ENCODE measurements around the gene EIF4E2.

Gene EIF4E2

GRCh38 chr2:232504438-232504837 is 46.1 kb upstream of the EIF4E2 start:
- Histone ChIP-seq H3K27ac (ENCODE audit: low read length) (no peak overlapping the region), H4K20me1 (ENCODE audit: insufficient read depth, low read length) (no peaks in the 10 kb centered on the region; the same call in 1 of the 2 replicates), H3K4me1 (ENCODE audit: insufficient read depth, low read length) (no peaks in the 10 kb centered on the region), H3K27me3 (ENCODE audit: insufficient read depth, low read length, poor library complexity) (peaks cover 18% of the 10 kb centered on the region), H3K36me3 (ENCODE audit: insufficient read depth, low read length) (no peaks in the 10 kb centered on the region), H3K9ac (ENCODE audit: low read depth, low read length) (no peak overlapping the region), H3K9me3 (ENCODE audit: insufficient read depth, low read length, severe bottlenecking) (no peaks in the 10 kb centered on the region), H3K4me2 (ENCODE audit: insufficient read depth, low read length) (no peak overlapping the region), H2AFZ (ENCODE audit: low read depth, low read length) (no peak overlapping the region), H3K4me3 (ENCODE audit: low read depth in 1 of 2, low read length in 2 of 2) (no peak overlapping the region), H3K79me2 (ENCODE audit: insufficient read depth, low read length) (no peaks in the 10 kb centered on the region)
- no peak for DNase-seq
- TF ChIP-seq CTCF (IDR thresholded peaks at IDR 0.05; ENCODE audit: borderline replicate concordance, extremely low read depth, low read length, poor library complexity, severe bottlenecking) (no peak), EZH2 (IDR thresholded peaks at IDR 0.05; ENCODE audit: borderline replicate concordance, low read depth, low read length, severe bottlenecking) (no peak)
- ATAC-seq (ENCODE audit: insufficient read depth, low read depth), result no peak

GRCh38 chr2:232505856-232506255 is 44.6 kb upstream of the EIF4E2 start:
- no peak for ATAC-seq (ENCODE audit: insufficient read depth, low read depth)
- no peak overlapping the region for H3K4me3 ChIP-seq (ENCODE audit: low read depth in 1 of 2, low read length in 2 of 2)
- H3K9me3 ChIP-seq (ENCODE audit: insufficient read depth, low read length, severe bottlenecking), result no peaks in the 10 kb centered on the region
- no peaks in the 10 kb centered on the region for H3K36me3 ChIP-seq (ENCODE audit: insufficient read depth, low read length)
- H3K27ac ChIP-seq (ENCODE audit: low read length), result no peak overlapping the region
- no peak overlapping the region for H3K4me2 ChIP-seq (ENCODE audit: insufficient read depth, low read length)
- H3K79me2 ChIP-seq (ENCODE audit: insufficient read depth, low read length), result no peaks in the 10 kb centered on the region
- H3K9ac ChIP-seq (ENCODE audit: low read depth, low read length), result no peak overlapping the region
- no peaks in the 10 kb centered on the region for H3K4me1 ChIP-seq (ENCODE audit: insufficient read depth, low read length)
- TF ChIP-seq EZH2 (IDR thresholded peaks at IDR 0.05; ENCODE audit: borderline replicate concordance, low read depth, low read length, severe bottlenecking), result no peak
- no peak for DNase-seq
- no peaks in the 10 kb centered on the region; the same call in 1 of the 2 replicates for H4K20me1 ChIP-seq (ENCODE audit: insufficient read depth, low read length)
- H2AFZ ChIP-seq (ENCODE audit: low read depth, low read length), result no peak overlapping the region
- H3K27me3 ChIP-seq (ENCODE audit: insufficient read depth, low read length, poor library complexity), result peaks cover 18% of the 10 kb centered on the region

- Histone ChIP-seq H2AFZ (ENCODE audit: low read depth, low read length) (no peak overlapping the region), H3K4me3 (ENCODE audit: low read depth in 1 of 2, low read length in 2 of 2) (no peak overlapping the region), H3K27ac (ENCODE audit: low read length) (no peak overlapping the region), H4K20me1 (ENCODE audit: insufficient read depth, low read length) (no peaks in the 10 kb centered on the region; the same call in 1 of the 2 replicates), H3K36me3 (ENCODE audit: insufficient read depth, low read length) (no peaks in the 10 kb centered on the region), H3K27me3 (ENCODE audit: insufficient read depth, low read length, poor library complexity) (peaks cover 18% of the 10 kb centered on the region), H3K9me3 (ENCODE audit: insufficient read depth, low read length, severe bottlenecking) (no peaks in the 10 kb centered on the region), H3K4me2 (ENCODE audit: insufficient read depth, low read length) (no peak overlapping the region), H3K9ac (ENCODE audit: low read depth, low read length) (no peak overlapping the region), H3K79me2 (ENCODE audit: insufficient read depth, low read length) (no peaks in the 10 kb centered on the region), H3K4me1 (ENCODE audit: insufficient read depth, low read length) (no peaks in the 10 kb centered on the region)
- DNase-seq (no peak), ATAC-seq (ENCODE audit: insufficient read depth, low read depth) (no peak)
- no peak for TF ChIP-seq EZH2 (IDR thresholded peaks at IDR 0.05; ENCODE audit: borderline replicate concordance, low read depth, low read length, severe bottlenecking)
- no peak for TF ChIP-seq CTCF (IDR thresholded peaks at IDR 0.05; ENCODE audit: borderline replicate concordance, extremely low read depth, low read length, poor library complexity, severe bottlenecking)
These were observed 43.8 kb upstream of the EIF4E2 start for GRCh38 chr2:232506709-232507108.

- Histone ChIP-seq H3K9me3 (ENCODE audit: insufficient read depth, low read length, severe bottlenecking) (no peaks in the 10 kb centered on the region), H3K4me2 (ENCODE audit: insufficient read depth, low read length) (no peak overlapping the region), H4K20me1 (ENCODE audit: insufficient read depth, low read length) (no peaks in the 10 kb centered on the region; the same call in 1 of the 2 replicates), H3K27ac (ENCODE audit: low read length) (no peak overlapping the region), H3K9ac (ENCODE audit: low read depth, low read length) (no peak overlapping the region), H3K27me3 (ENCODE audit: insufficient read depth, low read length, poor library complexity) (peaks cover 18% of the 10 kb centered on the region), H3K79me2 (ENCODE audit: insufficient read depth, low read length) (no peaks in the 10 kb centered on the region), H3K4me3 (ENCODE audit: low read depth in 1 of 2, low read length in 2 of 2) (no peak overlapping the region), H3K4me1 (ENCODE audit: insufficient read depth, low read length) (no peaks in the 10 kb centered on the region), H3K36me3 (ENCODE audit: insufficient read depth, low read length) (no peaks in the 10 kb centered on the region), H2AFZ (ENCODE audit: low read depth, low read length) (no peak overlapping the region)
- TF ChIP-seq CTCF (IDR thresholded peaks at IDR 0.05; ENCODE audit: borderline replicate concordance, extremely low read depth, low read length, poor library complexity, severe bottlenecking) (peak; percentile 4), EZH2 (IDR thresholded peaks at IDR 0.05; ENCODE audit: borderline replicate concordance, low read depth, low read length, severe bottlenecking) (no peak)
- ATAC-seq (ENCODE audit: insufficient read depth, low read depth) (no peak), DNase-seq (no peak)
These were observed 42.2 kb upstream of the EIF4E2 start for GRCh38 chr2:232508251-232508650.
